Middle frontal gyrus (tissue), 1 donor: ENCODE measurements around the gene CCDC187.

ENCODE experiments used
- DNase-seq: peaks from one replicate; pipeline ENCODE4 v3.0.0-alpha.2; 2015; ENCODE audit warnings: low spot score; ENCODE audit errors: extremely low spot score

CCDC187 gene

DNA sequence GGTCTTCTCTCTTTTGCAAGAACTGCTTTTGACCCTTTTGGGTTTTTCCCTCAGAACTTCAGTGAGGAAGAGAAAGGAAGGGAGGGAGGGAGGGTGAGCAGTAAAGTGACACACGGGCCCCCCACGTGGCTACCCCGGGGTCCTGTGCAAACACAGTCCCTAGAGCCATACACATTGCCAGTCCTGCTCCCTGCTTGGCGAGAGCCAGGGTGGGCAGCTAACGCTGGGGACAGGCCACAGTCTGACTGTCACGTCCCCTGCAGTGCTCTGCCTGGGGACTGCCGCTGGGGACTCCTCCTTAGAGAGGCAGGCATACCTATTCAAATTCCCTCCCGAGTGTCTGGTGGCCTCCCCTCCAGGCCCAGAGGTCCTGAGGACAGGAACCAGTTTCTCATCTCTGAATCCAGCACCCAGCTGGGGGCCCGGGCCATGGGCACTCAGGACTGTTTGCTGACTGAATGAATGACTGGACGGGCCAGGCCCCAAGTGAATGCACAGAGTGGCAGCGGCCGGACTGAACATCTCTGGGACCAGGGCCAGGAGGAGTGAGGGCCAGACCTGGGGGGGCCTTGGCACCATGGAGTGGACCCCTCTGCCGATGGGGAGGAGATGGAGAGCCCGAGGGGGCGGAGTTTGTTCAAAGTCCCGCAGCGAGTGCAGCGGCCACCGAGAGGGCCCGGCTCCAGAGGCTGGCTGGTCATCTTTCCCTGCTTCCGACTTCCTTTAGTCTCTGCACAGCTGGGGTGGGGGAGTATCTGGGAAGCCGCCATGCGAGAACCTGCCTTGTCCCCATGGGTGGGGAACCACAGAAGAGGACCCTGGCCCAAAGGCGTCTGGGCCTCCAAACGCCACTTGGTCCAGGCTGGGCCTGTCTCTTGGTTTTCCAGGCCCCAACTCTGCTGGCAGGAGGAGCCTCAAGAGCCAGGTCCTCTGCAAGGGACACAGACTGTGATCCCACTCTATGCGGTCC lies 5.8 kb downstream of the CCDC187 start:
- no peak for DNase-seq

GRCh38 chr9:136297016-136297691 lies 6.7 kb downstream of the CCDC187 start:
- no peak for DNase-seq

DNA sequence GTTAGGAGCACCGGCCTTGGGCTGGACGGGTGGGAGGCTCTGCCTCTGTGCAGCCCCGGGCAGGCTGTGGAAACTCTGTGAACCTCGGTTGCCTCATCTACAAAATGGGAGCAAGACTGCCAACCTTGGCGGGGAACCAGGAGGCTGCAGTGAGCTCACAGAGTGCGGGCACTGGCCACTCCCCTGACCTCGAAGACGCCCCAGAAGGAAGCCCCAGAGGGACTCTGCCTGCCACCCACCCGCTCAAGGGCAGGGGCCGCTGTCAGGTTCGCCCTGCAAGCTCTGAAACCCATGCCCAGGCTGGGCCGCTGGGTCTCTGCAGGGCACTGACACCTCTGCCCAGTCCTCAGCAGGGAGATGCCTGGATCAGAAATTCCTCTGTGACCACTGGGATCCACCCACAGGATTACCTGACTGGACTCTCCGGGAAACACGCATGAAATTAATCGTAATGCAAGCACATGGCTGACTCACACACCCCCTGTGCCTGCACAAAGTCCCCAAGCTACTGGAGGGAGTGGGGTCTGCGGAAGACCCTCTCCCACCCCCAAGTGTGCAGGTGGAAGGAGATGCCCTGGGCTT lies 7.4 kb downstream of the CCDC187 start:
- DNase-seq: no peak

GRCh38 chr9:136295542-136296433 lies 8.1 kb downstream of the CCDC187 start:
- no peak for DNase-seq

GRCh38 chr9:136295055-136295454 lies 8.8 kb downstream of the CCDC187 start:
- no peak for DNase-seq

GRCh38 chr9:136294437-136294836 lies 9.5 kb downstream of the CCDC187 start:
- no peak for DNase-seq

GRCh38 chr9:136293476-136294077 lies 10.3 kb downstream of the CCDC187 start:
- no peak for DNase-seq

DNA sequence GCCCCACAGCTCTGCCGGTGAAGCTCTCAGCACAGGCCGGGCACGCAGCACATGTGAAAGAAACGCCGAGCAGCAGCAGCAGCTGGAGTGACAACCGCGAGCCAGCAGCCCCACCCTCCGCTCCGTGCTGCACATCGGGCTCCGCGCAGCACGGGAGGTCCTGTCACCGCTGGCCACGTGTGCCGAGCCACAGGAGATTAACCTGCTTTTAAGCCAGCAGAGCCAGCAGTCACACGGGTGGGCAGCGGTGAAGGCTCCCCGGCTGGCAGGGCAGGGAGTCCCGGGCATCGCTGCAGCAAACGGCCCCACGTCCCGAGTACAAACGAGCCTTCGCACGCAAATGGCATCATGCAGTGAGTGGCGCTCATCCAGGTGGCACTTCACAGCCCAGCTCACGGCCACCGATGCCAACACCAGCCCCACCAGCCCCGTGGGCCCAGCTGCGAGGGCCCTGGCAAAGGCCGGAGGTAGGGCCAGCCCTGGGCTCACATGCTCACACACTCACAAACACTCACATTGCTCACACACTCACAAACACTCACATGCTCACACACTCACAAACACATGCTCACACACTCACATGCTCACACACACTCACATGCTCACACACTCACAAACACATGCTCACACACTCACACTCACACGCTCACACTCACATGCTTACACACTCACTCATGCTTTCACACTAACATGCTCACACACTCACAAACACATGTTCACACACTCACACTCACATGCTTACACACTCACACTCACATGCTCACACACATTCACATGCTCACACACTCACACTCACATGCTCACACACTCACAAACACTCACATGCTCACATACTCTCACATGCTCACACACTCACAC lies 11.1 kb downstream of the CCDC187 start:
- DNase-seq: no peak

GRCh38 chr9:136292026-136292538 lies 11.8 kb downstream of the CCDC187 start:
- DNase-seq: no peak

DNA sequence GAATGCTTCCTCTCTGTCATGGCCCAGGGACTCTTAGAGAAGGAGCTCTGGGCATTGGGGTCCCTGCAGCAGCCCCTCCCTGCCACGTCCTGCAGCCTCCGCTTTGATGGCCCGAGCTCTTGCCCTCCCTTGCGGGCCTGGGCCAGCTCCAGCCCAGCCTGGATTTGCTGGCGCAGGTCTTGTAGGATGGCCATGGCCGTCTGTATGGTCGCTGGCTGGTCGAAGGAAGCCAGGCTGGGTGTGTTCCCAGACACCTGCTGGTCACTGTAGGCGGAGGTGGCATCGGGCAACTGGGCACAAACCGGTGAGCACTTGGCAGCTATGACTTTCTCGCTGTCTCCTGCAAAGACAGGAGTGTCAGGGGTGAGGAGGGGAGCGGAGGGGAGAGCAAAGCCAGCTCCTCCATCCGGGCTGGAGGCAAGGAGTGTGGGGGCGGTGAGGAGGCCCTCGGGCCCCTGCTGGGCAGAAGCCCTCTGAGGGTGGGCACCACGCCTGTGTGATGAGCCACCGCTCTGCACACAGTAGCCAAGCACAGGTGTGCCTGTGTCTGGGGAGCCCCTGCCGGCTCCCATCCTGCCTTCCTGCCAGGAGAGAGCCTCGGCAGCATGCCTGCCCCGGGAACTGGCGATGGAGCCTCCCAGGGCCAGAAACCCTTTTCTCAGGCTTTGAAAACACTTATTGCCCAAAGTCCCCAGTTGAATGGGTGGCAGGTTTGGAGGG lies 12.4 kb downstream of the CCDC187 start:
- DNase-seq: no peak

DNA sequence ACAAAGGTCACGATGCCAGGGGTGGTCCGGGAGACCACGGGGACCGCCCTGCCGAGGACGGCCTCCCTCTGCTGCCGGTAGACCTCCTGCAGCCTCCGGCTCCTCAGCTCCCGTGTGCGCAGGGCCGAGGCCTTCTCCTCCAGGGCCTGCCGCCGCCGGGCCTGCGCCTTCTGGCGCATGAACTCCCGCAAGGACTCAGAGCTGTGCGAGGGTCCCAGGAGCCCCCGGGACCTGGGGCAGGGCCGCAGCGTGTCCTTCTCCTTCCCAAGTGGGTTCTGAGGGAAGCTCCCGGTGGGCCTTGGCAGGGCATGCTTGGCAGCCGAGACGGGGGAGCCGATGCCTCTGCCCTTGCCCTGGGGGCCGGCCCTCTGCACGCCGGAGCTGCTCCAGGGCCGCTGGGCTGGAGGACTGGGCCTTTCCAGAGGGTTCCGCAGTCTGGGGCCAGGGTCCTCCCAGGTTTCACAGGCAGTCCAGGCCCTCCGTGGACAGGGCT lies 13.3 kb downstream of the CCDC187 start:
- DNase-seq: no peak

GRCh38 chr9:136289651-136290507 lies 14.0 kb downstream of the CCDC187 start:
- no peak for DNase-seq

DNA sequence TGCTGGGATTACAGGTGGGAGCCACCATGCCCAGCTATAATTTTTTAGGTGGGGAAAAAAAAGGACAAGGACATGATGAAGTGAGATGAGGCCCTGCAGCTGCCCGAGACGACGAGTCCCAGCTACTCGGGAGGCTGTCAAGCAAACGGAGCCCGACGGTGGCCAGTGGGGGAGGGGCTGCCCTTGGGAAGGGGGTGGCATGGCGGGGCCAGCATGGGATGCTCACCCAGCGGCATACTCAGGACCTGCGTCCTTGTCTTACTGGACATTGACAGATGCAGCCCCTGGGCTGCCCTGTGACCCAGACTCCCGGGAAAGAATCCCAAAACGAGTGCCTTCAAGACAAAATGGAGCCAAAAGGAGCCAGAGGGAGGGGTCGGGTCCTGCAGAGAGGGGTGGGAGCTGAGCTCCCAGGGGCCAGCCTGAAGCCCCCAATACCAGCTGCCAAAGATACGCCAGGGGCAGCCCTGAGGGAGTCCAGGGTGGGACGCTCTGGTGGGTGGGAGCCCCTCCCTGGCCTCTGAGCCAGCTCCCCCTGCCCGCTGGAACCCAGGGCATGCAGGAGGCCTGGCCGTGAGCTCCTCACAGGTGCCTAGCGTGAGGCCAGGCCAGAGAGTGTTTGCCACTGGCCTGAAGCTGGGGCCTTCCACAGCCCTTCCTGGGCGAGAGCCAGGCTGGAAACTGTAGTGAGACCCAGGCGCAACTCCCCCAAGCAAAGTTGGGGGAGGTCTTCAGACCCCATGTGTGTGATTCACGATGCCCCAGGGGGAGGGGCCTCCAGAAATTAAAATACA lies 15.7 kb downstream of the CCDC187 start:
- DNase-seq: no peak

- DNase-seq: no peak
Measured at GRCh38 chr9:136286987-136287379, 16.9 kb downstream of the CCDC187 start.

DNA sequence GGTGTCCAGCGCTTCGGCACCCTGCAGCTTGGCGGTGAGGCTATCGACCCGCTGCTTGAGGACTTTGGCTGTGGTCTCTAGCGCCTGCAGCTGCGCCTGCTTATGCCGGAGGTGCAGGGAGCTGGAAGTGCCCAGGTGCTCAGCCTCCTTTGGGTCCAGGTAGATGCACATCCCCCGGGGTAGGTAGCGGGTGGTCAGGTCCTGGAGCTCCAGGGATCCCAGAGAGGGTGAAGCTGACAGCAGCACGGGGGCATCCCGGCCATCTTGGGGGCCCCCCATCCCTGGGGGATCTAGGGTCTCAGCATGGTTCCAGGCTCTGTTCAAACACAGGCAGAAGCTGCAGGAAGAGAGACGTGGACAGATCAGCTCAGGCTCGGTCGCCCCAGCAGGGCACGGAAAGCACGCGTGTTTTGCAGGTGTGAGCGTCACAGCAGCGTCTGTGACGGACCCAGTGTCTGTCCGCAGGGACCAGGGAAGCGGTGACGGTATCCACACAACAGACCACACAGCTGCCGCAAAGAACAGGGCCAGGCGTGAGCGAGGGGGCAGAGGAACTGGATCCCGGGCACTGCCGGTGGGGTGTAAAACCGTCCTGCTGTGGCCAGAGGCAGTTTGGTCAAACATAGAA lies 17.4 kb downstream of the CCDC187 start:
- DNase-seq: no peak

- no peak for DNase-seq
Measured at GRCh38 chr9:136285501-136286358, 18.2 kb downstream of the CCDC187 start.
